Measurements from ENCODE around the gene SMG7.

GRCh38 chr1:183461350-183461749 lies 10.9 kb upstream of the SMG7 start:
- TF ChIP-seq CTCF (IDR thresholded peaks at IDR 0.05) (no peak), POLR2AphosphoS5 (IDR thresholded peaks at IDR 0.05) (no peak), EP300 (IDR thresholded peaks at IDR 0.05) (no peak)

Data from esophagus muscularis mucosa (tissue), 4 donors.